ENCODE data around the gene OR2J1.

GRCh38 chr6:29079203-29079602, 20.1 kb upstream of the OR2J1 start:
- TF ChIP-seq POLR2AphosphoS5 (IDR thresholded peaks at IDR 0.05; ENCODE audit: borderline replicate concordance, low read depth, low read length) (no peak), EZH2 (IDR thresholded peaks at IDR 0.05) (no peak)
